GM06990 (cell line): Measurements from ENCODE around the gene OGDH.

Experiments
- DNase-seq: peaks from one replicate; pipeline ENCODE4 v3.0.0-alpha.2; 2011; ENCODE audit not compliant: insufficient read length; ENCODE audit errors: extremely low read depth
- H3K27me3 ChIP-seq: replicated peaks from 2 replicates; pipeline ENCODE4 v1.6.0; 2011; ENCODE audit warnings: low read length; ENCODE audit not compliant: control insufficient read depth, insufficient read depth
- H3K36me3 ChIP-seq: 2 replicates; pipeline ENCODE4 v1.5.1; 2011; ENCODE audit warnings: low read length; ENCODE audit not compliant: control insufficient read depth, insufficient read depth
- H3K4me3 ChIP-seq: replicated peaks from 2 replicates; pipeline ENCODE4 v1.5.1; 2011; ENCODE audit warnings: low read depth, mild to moderate bottlenecking, control low read depth, low read length
- TF ChIP-seq, protein P1 (sequence below): IDR thresholded peaks from 2 replicates; pipeline ENCODE4 v1.5.1; 2011; ENCODE audit warnings: low read length, control low read depth, mild to moderate bottlenecking, inconsistent platforms; ENCODE audit not compliant: insufficient read depth, poor library complexity, severe bottlenecking

The OGDH gene

DNA sequence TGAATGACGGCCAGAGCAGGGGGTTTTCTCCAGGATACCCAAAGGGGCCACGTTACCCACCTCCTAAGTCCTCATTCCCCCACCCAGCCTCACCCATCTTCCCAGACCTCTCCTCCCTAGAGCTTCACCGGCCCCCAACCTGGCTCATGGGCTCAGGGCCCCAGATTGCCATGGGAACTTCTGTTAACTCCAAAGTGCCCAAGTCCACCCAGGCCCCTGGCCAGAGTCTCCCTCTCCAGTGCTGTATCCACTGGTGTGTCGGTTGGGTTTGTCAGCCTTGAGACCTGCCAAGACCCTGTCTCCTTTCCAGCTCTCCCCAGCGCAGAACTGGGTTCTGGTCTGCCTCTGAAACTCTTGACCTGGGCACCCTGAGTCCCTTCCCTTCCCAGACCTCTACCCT, 105.1 kb downstream of the OGDH start:
- H3K27me3 ChIP-seq = no peaks in the 10 kb centered on the region
- TF ChIP-seq, protein P1, sequence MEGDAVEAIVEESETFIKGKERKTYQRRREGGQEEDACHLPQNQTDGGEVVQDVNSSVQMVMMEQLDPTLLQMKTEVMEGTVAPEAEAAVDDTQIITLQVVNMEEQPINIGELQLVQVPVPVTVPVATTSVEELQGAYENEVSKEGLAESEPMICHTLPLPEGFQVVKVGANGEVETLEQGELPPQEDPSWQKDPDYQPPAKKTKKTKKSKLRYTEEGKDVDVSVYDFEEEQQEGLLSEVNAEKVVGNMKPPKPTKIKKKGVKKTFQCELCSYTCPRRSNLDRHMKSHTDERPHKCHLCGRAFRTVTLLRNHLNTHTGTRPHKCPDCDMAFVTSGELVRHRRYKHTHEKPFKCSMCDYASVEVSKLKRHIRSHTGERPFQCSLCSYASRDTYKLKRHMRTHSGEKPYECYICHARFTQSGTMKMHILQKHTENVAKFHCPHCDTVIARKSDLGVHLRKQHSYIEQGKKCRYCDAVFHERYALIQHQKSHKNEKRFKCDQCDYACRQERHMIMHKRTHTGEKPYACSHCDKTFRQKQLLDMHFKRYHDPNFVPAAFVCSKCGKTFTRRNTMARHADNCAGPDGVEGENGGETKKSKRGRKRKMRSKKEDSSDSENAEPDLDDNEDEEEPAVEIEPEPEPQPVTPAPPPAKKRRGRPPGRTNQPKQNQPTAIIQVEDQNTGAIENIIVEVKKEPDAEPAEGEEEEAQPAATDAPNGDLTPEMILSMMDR = no peak
- DNase-seq = no peak
- peaks cover 20% of the 10 kb centered on the region for H3K36me3 ChIP-seq
- no peak overlapping the region for H3K4me3 ChIP-seq

GRCh38 chr7:44712012-44712411, 105.6 kb downstream of the OGDH start:
- Histone ChIP-seq H3K4me3 (no peak overlapping the region), H3K36me3 (peaks cover 18% of the 10 kb centered on the region), H3K27me3 (no peaks in the 10 kb centered on the region)
- DNase-seq = no peak
- TF ChIP-seq, protein P1 = no peak

DNA sequence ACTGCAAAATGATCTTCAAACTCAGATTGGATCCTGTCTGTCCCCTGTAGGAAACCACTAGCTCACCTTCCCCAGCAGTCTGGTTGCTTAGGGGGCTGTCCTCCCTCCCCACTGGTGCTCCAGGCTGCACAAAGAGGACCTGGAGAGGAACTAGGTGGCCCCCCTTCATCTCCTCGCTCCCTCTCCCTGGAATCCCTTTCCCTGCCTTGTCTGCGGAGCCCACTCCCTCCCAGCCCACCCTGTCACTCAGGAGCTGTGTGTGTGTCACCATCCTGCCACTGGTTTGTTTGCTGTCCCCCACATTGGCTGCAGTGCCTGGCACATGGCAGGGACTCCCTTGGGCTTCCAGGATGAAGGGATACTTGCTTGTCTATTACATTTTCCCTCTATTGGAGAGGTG, 106.7 kb downstream of the OGDH start:
- Histone ChIP-seq H3K4me3 (no peak overlapping the region), H3K27me3 (no peaks in the 10 kb centered on the region), H3K36me3 (peaks cover 8% of the 10 kb centered on the region)
- TF ChIP-seq, protein P1 = no peak
- no peak for DNase-seq

DNA sequence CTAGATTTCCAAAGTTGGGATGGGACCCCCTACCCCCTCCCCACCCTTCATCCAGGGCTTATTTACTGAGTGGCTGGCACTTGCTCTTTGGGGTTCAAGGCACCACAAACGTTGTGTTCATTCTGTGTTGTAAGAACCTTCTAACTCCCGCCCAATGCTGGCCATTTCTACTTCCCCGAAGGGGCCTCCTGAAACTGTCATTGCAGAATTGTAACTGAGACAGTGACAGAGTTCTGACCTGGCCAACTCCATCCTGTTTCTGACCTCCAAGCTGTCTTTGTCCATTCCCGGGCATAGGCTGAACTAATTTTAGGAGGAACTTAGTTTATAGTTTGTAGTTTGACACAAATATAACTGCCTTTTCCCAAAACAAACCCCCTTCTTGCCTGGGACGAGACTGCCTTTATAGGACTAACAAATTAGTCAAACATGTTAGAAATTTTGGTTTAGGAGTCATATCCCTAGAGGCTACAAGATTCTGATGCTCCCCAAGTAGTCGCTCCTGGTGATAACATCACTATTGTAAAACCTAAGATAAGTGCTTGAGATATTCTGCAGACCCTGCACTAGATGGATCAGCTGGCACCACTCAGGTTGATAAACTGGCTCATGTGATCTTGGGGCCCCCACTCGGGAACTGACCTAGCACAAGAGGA, 107.4 kb downstream of the OGDH start:
- no peak overlapping the region for H3K4me3 ChIP-seq
- peaks cover 4% of the 10 kb centered on the region for H3K36me3 ChIP-seq
- TF ChIP-seq, protein P1 = no peak
- no peak for DNase-seq
- no peaks in the 10 kb centered on the region for H3K27me3 ChIP-seq

DNA sequence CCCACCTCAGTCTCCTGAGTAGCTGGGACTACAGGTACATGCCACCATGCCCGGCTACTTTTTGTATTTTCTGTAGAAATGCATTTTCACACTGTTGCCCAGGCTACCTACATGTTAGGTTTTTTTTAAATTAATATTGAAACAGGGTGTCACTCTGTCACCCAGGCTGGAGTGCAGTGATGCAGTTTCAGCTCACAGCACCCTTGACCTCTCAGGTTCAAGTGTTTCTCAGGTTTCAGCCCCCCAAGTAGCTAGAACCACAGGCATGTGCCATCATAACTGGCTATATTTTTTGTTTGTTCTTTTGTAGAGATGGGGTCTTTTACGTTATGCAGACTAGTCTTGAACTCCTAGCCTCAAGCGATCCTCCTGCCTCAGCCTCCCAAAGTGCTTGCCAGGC, 109.8 kb downstream of the OGDH start:
- TF ChIP-seq, protein P1 = no peak
- H3K36me3 ChIP-seq = no peaks in the 10 kb centered on the region
- no peaks in the 10 kb centered on the region for H3K27me3 ChIP-seq
- no peak overlapping the region for H3K4me3 ChIP-seq
- DNase-seq = no peak

DNA sequence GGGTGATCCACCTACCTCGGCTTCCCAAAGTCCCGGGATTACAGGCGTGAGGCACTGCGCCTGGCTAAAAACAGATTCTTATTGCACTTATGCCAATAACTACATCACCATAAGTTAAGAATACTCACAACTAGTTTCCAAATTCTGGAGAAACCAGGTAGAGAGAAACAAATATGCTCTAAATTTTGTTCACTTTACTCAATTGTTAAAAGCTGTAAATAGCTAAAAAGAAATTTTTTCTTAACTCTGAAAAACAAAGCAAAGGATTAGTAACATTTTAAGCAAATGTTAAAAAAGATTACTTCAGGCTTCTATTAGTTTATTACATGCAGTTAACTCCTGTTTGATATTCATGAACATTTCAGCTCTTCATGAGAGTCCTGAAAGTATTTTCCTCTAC, 113.9 kb downstream of the OGDH start:
- no peaks in the 10 kb centered on the region for H3K36me3 ChIP-seq
- no peak overlapping the region for H3K4me3 ChIP-seq
- TF ChIP-seq, protein P1 = no peak
- DNase-seq = no peak
- H3K27me3 ChIP-seq = no peaks in the 10 kb centered on the region
